PFSK-1 (cell line): ENCODE results near the gene KCNB1.

Source experiments
- FOXP2 ChIP-seq: optimal IDR thresholded peaks from 2 replicates; pipeline ENCODE3; 2011; ENCODE audit warnings: borderline replicate concordance, control low read depth, inconsistent platforms; ENCODE audit not compliant: insufficient read depth; ENCODE audit errors: extremely low read length, extremely low read depth
- POLR2AphosphoS5 ChIP-seq: IDR thresholded peaks from 2 replicates; pipeline ENCODE4 v1.6.1; 2012; ENCODE audit warnings: low read depth, mild to moderate bottlenecking, control low read depth, low read length, moderate library complexity
- REST ChIP-seq, 2 experiments: IDR thresholded peaks; 2 replicates each; pipeline versions ENCODE4 v1.6.1 to v1.8.0; 2011 to 2012; ENCODE audit warnings: low read depth in 2 of 2, low read length in 2 of 2, control low read depth in 1 of 2, inconsistent platforms in 1 of 2, mild to moderate bottlenecking in 1 of 2, moderate library complexity in 1 of 2; ENCODE audit not compliant: insufficient read depth in 1 of 2
- SIN3A ChIP-seq: IDR thresholded peaks from 2 replicates; pipeline ENCODE4 v1.6.1; 2012; ENCODE audit warnings: mild to moderate bottlenecking, low read length, moderate library complexity, borderline replicate concordance; ENCODE audit not compliant: insufficient read depth
- TAF1 ChIP-seq: IDR thresholded peaks from 2 replicates; pipeline ENCODE4 v1.6.1; 2012; ENCODE audit warnings: low read length, control low read depth, borderline replicate concordance; ENCODE audit not compliant: insufficient read depth

Gene KCNB1

GRCh38 chr20:49360242-49360968 lies 122.1 kb downstream of the KCNB1 start:
- TF ChIP-seq FOXP2 (no peak), SIN3A (no peak), POLR2AphosphoS5 (no peak), TAF1 (no peak)

- TF ChIP-seq FOXP2, result no peak
- TF ChIP-seq TAF1, result no peak
- TF ChIP-seq POLR2AphosphoS5, result no peak
- no peak for TF ChIP-seq REST (IDR thresholded peaks at IDR 0.05; ENCODE audit: insufficient read depth in 1 of 2, low read depth in 2 of 2, low read length in 2 of 2)
- TF ChIP-seq SIN3A, result no peak
Measured at GRCh38 chr20:49356676-49357075, 125.8 kb downstream of the KCNB1 start.

- no peak for TF ChIP-seq REST (IDR thresholded peaks at IDR 0.05; ENCODE audit: insufficient read depth in 1 of 2, low read depth in 2 of 2, low read length in 2 of 2)
- TF ChIP-seq FOXP2, result no peak
- TF ChIP-seq SIN3A, result no peak
- TF ChIP-seq TAF1, result no peak
- no peak for TF ChIP-seq POLR2AphosphoS5
Measured at GRCh38 chr20:49354673-49355072, 127.8 kb downstream of the KCNB1 start.

- no peak for TF ChIP-seq TAF1
- no peak for TF ChIP-seq FOXP2
- TF ChIP-seq REST (IDR thresholded peaks at IDR 0.05; ENCODE audit: insufficient read depth in 1 of 2, low read depth in 2 of 2, low read length in 2 of 2), result no peak
- TF ChIP-seq SIN3A, result no peak
- TF ChIP-seq POLR2AphosphoS5, result no peak
Measured at GRCh38 chr20:49353348-49353747, 129.1 kb downstream of the KCNB1 start.

GRCh38 chr20:49352751-49353150 lies 129.7 kb downstream of the KCNB1 start:
- TF ChIP-seq TAF1 (no peak), REST (IDR thresholded peaks at IDR 0.05; ENCODE audit: insufficient read depth in 1 of 2, low read depth in 2 of 2, low read length in 2 of 2) (no peak), POLR2AphosphoS5 (no peak)
